Tibial nerve (tissue), 4 donors: ENCODE results near the gene SLC38A3.

Experiments
- EP300 ChIP-seq, 2 donors: sonication (generic); formaldehyde crosslinking; IDR thresholded peaks; one replicate each; pipeline ENCODE4 v1.6.1; 2017; ENCODE audit warnings: antibody characterized with exemption in 2 of 2, mild to moderate bottlenecking in 1 of 2
- POLR2A ChIP-seq, 2 donors: fragments of 450-650 bp; IDR thresholded peaks; one replicate each; pipeline ENCODE4 v1.6.1; 2017; ENCODE audit warnings: antibody characterized with exemption in 2 of 2, mild to moderate bottlenecking in 2 of 2, moderate library complexity in 2 of 2
- TF ChIP-seq, protein P1 (sequence below), 5 experiments: fragments of 200-600 bp in 3 of 5; fragments of 450-650 bp in 2 of 5; sonication (generic) in 3 of 5; IDR thresholded peaks; one replicate each; pipeline ENCODE4 v1.5.1; 2016 to 2019; ENCODE audit warnings: antibody characterized with exemption in 5 of 5, mild to moderate bottlenecking in 3 of 5, moderate library complexity in 2 of 5

DNA sequence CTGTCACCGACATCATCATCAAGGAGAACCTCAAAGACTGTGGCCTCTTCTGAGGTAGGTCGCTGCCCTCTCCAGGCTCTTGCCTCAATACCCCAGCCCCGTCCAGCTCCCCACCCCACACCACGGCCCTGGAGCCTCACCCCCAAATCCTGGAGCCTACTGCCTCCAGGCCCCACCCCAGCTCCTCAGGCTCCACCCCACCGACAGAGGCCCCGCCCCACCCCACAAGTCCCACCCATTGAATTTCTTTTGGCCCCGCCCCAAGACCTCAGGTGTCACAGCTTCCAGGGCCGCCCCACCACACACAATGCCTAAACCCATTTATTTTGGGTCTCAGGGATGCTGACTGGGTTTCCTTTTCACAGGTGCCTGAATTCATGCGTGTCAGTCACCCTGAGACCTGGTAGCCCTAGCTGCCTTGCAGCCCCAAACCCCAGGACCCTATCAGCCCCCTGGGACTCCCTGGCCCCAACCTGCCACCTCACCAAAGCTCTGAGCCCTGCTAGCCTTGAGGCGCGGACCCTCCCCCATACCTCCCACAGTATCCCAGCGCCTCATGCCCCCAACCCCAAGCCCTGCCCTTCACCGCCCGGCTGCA is 10.1 kb upstream of the SLC38A3 start:
- TF ChIP-seq, protein P1, sequence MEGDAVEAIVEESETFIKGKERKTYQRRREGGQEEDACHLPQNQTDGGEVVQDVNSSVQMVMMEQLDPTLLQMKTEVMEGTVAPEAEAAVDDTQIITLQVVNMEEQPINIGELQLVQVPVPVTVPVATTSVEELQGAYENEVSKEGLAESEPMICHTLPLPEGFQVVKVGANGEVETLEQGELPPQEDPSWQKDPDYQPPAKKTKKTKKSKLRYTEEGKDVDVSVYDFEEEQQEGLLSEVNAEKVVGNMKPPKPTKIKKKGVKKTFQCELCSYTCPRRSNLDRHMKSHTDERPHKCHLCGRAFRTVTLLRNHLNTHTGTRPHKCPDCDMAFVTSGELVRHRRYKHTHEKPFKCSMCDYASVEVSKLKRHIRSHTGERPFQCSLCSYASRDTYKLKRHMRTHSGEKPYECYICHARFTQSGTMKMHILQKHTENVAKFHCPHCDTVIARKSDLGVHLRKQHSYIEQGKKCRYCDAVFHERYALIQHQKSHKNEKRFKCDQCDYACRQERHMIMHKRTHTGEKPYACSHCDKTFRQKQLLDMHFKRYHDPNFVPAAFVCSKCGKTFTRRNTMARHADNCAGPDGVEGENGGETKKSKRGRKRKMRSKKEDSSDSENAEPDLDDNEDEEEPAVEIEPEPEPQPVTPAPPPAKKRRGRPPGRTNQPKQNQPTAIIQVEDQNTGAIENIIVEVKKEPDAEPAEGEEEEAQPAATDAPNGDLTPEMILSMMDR (IDR thresholded peaks at IDR 0.05): no peak
- TF ChIP-seq EP300 (IDR thresholded peaks at IDR 0.05): no peak
- TF ChIP-seq POLR2A (IDR thresholded peaks at IDR 0.05): no peak
